B cell (primary cell): Measurements from ENCODE around the gene TRMT10B. TPM values are rescaled to one million over a fixed set of nuclear protein-coding genes. Genes with fewer than 3 reads are reported as not detected.

ENCODE experiments used
- ATAC-seq: fragments of 200-7000 bp; cut with Tn5 transposase; one replicate; pipeline ENCODE4 v1.10.0; 2021; ENCODE audit warnings: low read depth, mild to moderate bottlenecking, moderate number of reproducible peaks, moderate library complexity
- CTCF ChIA-PET: fragments of 350-600 bp; sonication (Branson Sonifier 250); formaldehyde crosslinking; loops from one replicate; lab custom pipeline; 2021; ENCODE audit warnings: antibody characterized with exemption, inconsistent platforms; lab: Charles Lee
- POLR2A ChIA-PET: fragments of 350-600 bp; sonication (Branson Sonifier 250); formaldehyde crosslinking; loops from one replicate; lab custom pipeline; 2021; ENCODE audit warnings: antibody characterized with exemption; lab: Charles Lee
- DNase-seq: peaks from one replicate; pipeline ENCODE4 v3.0.0; 2013
- H2AFZ ChIP-seq: 2 replicates; pipeline ENCODE4 v1.6.1; 2012; ENCODE audit warnings: mild to moderate bottlenecking, low read depth, low read length; ENCODE audit not compliant: insufficient read depth, poor library complexity, severe bottlenecking
- H3K27ac ChIP-seq, 2 donors: 1 replicate in 1 of 2; 2 replicates in 1 of 2; pipeline ENCODE4 v1.5.1; 2012 to 2013; ENCODE audit warnings: low read length in 2 of 2, mild to moderate bottlenecking in 2 of 2, moderate library complexity in 1 of 2
- H3K27me3 ChIP-seq, 4 experiments: fragments of 200-600 bp in 1 of 4; sonication (generic) in 1 of 4; replicated peaks in 1 of 4; 1 replicate in 2 of 4; 2 replicates in 2 of 4; pipeline versions ENCODE4 v1.6.1 to v1.7.0; 2013 to 2016; ENCODE audit warnings: low read length in 3 of 4, mild to moderate bottlenecking in 2 of 4, mixed read lengths in 1 of 4, moderate library complexity in 1 of 4; ENCODE audit not compliant: insufficient read depth in 4 of 4, control insufficient read depth in 3 of 4; ENCODE audit errors: control extremely low read depth in 1 of 4
- H3K36me3 ChIP-seq, 2 experiments: replicated peaks in 1 of 2; 1 replicate in 1 of 2; 2 replicates in 1 of 2; pipeline versions ENCODE4 v1.6.1 to v1.7.1; 2013; ENCODE audit warnings: low read length in 1 of 2; ENCODE audit not compliant: insufficient read depth in 2 of 2, control insufficient read depth in 1 of 2; ENCODE audit errors: control extremely low read depth in 1 of 2, extremely low read depth in 1 of 2
- H3K4me1 ChIP-seq, 2 donors: fragments of 200-600 bp in 1 of 2; sonication (generic) in 1 of 2; 1 replicate in 1 of 2; 2 replicates in 1 of 2; pipeline versions ENCODE4 v1.5.1 to v1.6.1; 2013 to 2017; ENCODE audit warnings: low read length in 2 of 2; ENCODE audit not compliant: control insufficient read depth in 2 of 2, insufficient read depth in 2 of 2
- H3K4me2 ChIP-seq: replicated peaks from 2 replicates; pipeline ENCODE3; 2012; ENCODE audit warnings: mild to moderate bottlenecking, low read depth, low read length; ENCODE audit not compliant: poor library complexity, severe bottlenecking
- H3K4me3 ChIP-seq, 5 experiments: fragments of 200-600 bp in 1 of 5; sonication (generic) in 1 of 5; 1 replicate in 3 of 5; 2 replicates in 2 of 5; pipeline versions ENCODE4 v1.5.1 to v1.7.0; 2011 to 2016; ENCODE audit warnings: low read length in 4 of 5, mild to moderate bottlenecking in 4 of 5, low read depth in 2 of 5, control low read depth in 1 of 5, moderate library complexity in 1 of 5; ENCODE audit not compliant: insufficient read depth in 1 of 5; ENCODE audit errors: control extremely low read depth in 1 of 5, extremely low read depth in 1 of 5
- H3K79me2 ChIP-seq: fragments of 200-600 bp; sonication (generic); one replicate; pipeline ENCODE4 v1.6.0; 2016; ENCODE audit warnings: low read length; ENCODE audit not compliant: control insufficient read depth, insufficient read depth
- H3K9ac ChIP-seq: fragments of 200-600 bp; sonication (generic); 2 replicates; pipeline ENCODE4 v1.6.1; 2017; ENCODE audit warnings: mild to moderate bottlenecking, low read length, moderate library complexity
- H3K9me3 ChIP-seq, 3 donors: one replicate each; pipeline versions ENCODE4 v1.6.1 to v1.7.1; 2013; ENCODE audit warnings: low read length in 2 of 3; ENCODE audit not compliant: control insufficient read depth in 2 of 3, insufficient read depth in 1 of 3; ENCODE audit errors: control extremely low read depth in 1 of 3
- H4K20me1 ChIP-seq: 2 replicates; pipeline ENCODE4 v1.6.0; 2012; ENCODE audit warnings: mild to moderate bottlenecking, low read length; ENCODE audit not compliant: insufficient read depth, control insufficient read depth, poor library complexity, severe bottlenecking
- H3K27ac Mint-ChIP-seq: one replicate; pipeline ENCODE4 v1.8.0; 2021; ENCODE audit warnings: mixed read lengths
- H3K27me3 Mint-ChIP-seq: one replicate; pipeline ENCODE4 v1.8.0; 2021; ENCODE audit warnings: mixed read lengths
- H3K4me1 Mint-ChIP-seq: one replicate; pipeline ENCODE4 v1.8.0; 2021; ENCODE audit warnings: mixed read lengths
- H3K4me3 Mint-ChIP-seq: one replicate; pipeline ENCODE4 v1.8.0; 2021; ENCODE audit warnings: mixed read lengths
- H3K9me3 Mint-ChIP-seq: one replicate; pipeline ENCODE4 v1.8.0; 2022; ENCODE audit warnings: mixed read lengths; ENCODE audit not compliant: insufficient read depth
- EZH2 ChIP-seq: IDR thresholded peaks from 2 replicates; pipeline ENCODE4 v1.6.1; 2012; ENCODE audit warnings: borderline replicate concordance, low read depth, mild to moderate bottlenecking, moderate library complexity, low read length; ENCODE audit not compliant: insufficient read depth, poor library complexity, severe bottlenecking
- WGBS: methylation state at CpG from one replicate; pipeline ENCODE4 v1.1.5; 2013; ENCODE audit warnings: missing lambda C conversion rate; ENCODE audit not compliant: insufficient coverage; 5-methylcytosine and 5-hydroxymethylcytosine counted together
- intact Hi-C: fragments of 100-400 bp; cut with micrococcal nuclease; formaldehyde crosslinking; loops from one replicate; pipeline ENCODE4 v1.10.0; 2022
- polyA plus RNA-seq: library from polyadenylated mRNA; depleted of rRNA; stranded (reverse); fragments of >200 nt; gene quantifications from 2 replicates; pipeline ENCODE4 v1.2.3, GENCODE V29; 2012
- total RNA-seq, 2 donors: library from RNA; stranded (reverse); fragments of 120-200 nt in 1 of 2; gene quantifications; 1 replicate in 1 of 2; 2 replicates in 1 of 2; pipeline versions ENCODE4 v1.2.3 to v1.2.4, GENCODE V29; 2013 to 2022
- TF ChIP-seq, protein P1 (sequence below): fragments of 200-600 bp; IDR thresholded peaks from one replicate; pipeline ENCODE4 v1.8.0; 2022; ENCODE audit warnings: antibody characterized with exemption, mild to moderate bottlenecking

The TRMT10B gene
- total and polyA plus RNA-seq, 2 donors (not counting 1 experiment from before 2014, with no cell fraction given), result 18.1 to 27.8 TPM

DNA sequence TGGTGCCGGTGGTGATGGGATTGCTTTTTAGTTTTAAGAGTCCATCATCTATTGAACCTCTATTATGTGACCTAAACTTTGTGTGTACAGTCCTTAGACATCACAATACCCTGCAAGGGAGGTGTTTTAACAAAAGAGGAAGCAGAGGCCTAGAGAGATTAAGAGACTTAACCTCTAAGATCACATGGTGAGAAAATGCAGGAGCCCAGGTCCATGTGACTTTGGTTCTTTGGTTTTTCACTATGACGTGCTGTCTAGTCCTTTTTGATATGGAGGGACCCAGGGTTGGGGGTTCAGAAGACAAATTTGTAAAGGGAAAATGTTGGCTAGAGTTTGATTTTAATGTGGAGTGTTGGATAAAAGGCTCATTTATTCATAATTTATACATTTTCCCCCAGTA lies 34.1 kb upstream of the TRMT10B start:
- Mint-ChIP-seq H3K27ac (no peak overlapping the region), H3K27me3 (peaks cover 4% of the 10 kb centered on the region), H3K4me1 (no peaks in the 10 kb centered on the region), H3K9me3 (no peaks in the 10 kb centered on the region), H3K4me3 (no peak overlapping the region)
- no peak for ATAC-seq
- ChIA-PET POLR2A (no interaction called here), CTCF (no interaction called here)
- Histone ChIP-seq H3K36me3 (no peaks in the 10 kb centered on the region), H3K27me3 (no peaks in the 10 kb centered on the region), H3K27ac (no peak overlapping the region), H2AFZ (no peak overlapping the region), H4K20me1 (no peaks in the 10 kb centered on the region), H3K79me2 (no peaks in the 10 kb centered on the region), H3K4me1 (no peaks in the 10 kb centered on the region), H3K4me3 (no peak overlapping the region), H3K9ac (no peak overlapping the region), H3K9me3 (no peaks in the 10 kb centered on the region), H3K4me2 (no peak overlapping the region)
- no peak for DNase-seq
- no peak for TF ChIP-seq EZH2
- TF ChIP-seq, protein P1, sequence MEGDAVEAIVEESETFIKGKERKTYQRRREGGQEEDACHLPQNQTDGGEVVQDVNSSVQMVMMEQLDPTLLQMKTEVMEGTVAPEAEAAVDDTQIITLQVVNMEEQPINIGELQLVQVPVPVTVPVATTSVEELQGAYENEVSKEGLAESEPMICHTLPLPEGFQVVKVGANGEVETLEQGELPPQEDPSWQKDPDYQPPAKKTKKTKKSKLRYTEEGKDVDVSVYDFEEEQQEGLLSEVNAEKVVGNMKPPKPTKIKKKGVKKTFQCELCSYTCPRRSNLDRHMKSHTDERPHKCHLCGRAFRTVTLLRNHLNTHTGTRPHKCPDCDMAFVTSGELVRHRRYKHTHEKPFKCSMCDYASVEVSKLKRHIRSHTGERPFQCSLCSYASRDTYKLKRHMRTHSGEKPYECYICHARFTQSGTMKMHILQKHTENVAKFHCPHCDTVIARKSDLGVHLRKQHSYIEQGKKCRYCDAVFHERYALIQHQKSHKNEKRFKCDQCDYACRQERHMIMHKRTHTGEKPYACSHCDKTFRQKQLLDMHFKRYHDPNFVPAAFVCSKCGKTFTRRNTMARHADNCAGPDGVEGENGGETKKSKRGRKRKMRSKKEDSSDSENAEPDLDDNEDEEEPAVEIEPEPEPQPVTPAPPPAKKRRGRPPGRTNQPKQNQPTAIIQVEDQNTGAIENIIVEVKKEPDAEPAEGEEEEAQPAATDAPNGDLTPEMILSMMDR, result no peak
- WGBS, result 56% methylated on average over 1 of the region's 2 CpGs
- intact Hi-C loops, result no loop called here

DNA sequence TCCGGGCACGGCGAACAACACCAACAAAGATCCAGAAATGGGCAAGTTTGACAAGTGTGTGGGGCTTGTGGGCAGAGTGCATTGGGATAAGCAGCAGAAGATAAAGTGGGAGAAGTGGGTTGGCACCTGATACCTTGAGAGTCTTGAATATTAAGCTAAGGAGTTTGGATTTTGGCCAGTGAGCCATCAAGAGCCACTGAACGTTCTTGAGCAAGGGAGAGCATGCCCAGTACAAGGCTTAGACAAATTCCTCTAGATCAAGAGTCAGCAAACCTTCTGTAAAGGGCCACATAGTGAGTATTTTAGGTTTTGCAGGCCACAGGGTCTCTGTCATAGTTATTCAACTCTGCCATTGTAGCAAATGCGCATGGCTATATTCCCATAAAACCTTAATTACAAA lies 26.6 kb upstream of the TRMT10B start:
- no peaks in the 10 kb centered on the region for H4K20me1 ChIP-seq
- ChIA-PET POLR2A (no interaction called here), CTCF (no interaction called here)
- H3K4me3 Mint-ChIP-seq, result no peak overlapping the region
- WGBS, result 100% methylated on average over 3 of the region's 5 CpGs
- no peak for DNase-seq
- no peak overlapping the region for H3K27ac ChIP-seq
- no peaks in the 10 kb centered on the region for H3K9me3 ChIP-seq
- H3K27me3 ChIP-seq, result peaks cover 0 to 5% (median 1%) of the 10 kb centered on the region in 4 experiments
- no peak overlapping the region for H3K9ac ChIP-seq
- H2AFZ ChIP-seq, result no peak overlapping the region
- no peaks in the 10 kb centered on the region for H3K9me3 Mint-ChIP-seq
- no peak overlapping the region for H3K4me3 ChIP-seq
- H3K4me2 ChIP-seq, result no peak overlapping the region
- no peak overlapping the region for H3K27ac Mint-ChIP-seq
- H3K4me1 ChIP-seq, result no peaks in the 10 kb centered on the region
- peaks cover 17% of the 10 kb centered on the region for H3K27me3 Mint-ChIP-seq
- no peak for ATAC-seq
- no peaks in the 10 kb centered on the region for H3K4me1 Mint-ChIP-seq
- no peaks in the 10 kb centered on the region for H3K79me2 ChIP-seq
- intact Hi-C loops, result no loop called here
- no peaks in the 10 kb centered on the region for H3K36me3 ChIP-seq
- TF ChIP-seq EZH2, result no peak
- TF ChIP-seq, protein P1, result no peak
